ENCODE data around the gene ISM2.

The ISM2 gene

GRCh38 chr14:77459072-77459723 is 39.4 kb downstream of the ISM2 start:
- peak; percentile 32 to 60 for DNase-seq

GRCh38 chr14:77458249-77458950 is 40.2 kb downstream of the ISM2 start:
- DNase-seq = peak in 1 of 2 donors; percentile 8

GRCh38 chr14:77457522-77458248 is 40.9 kb downstream of the ISM2 start, which contains the start of the genes AHSA1 and VIPAS39:
AHSA1 (plus strand) TSS chr14:77458093; CDS start chr14:77458190, 97 bp downstream.
VIPAS39 (minus strand) TSS chr14:77457601; CDS start chr14:77454102, 3,499 bp downstream.
- DNase-seq = peak; percentile 95 to 99

GRCh38 chr14:77457115-77457521 is 41.5 kb downstream of the ISM2 start:
- DNase-seq = no peak

- no peak for DNase-seq
Observed at GRCh38 chr14:77455966-77456640, 42.5 kb downstream of the ISM2 start.

GRCh38 chr14:77442196-77442595 is 56.4 kb downstream of the ISM2 start:
- DNase-seq = no peak

GRCh38 chr14:77439861-77440260 is 58.8 kb downstream of the ISM2 start:
- DNase-seq = no peak

GRCh38 chr14:77438596-77438995 is 60.0 kb downstream of the ISM2 start:
- no peak for DNase-seq

GRCh38 chr14:77436042-77436441 is 62.6 kb downstream of the ISM2 start:
- no peak for DNase-seq

GRCh38 chr14:77426396-77426795 is 72.2 kb downstream of the ISM2 start:
- no peak for DNase-seq

- no peak for DNase-seq
Observed at GRCh38 chr14:77424862-77425261, 73.8 kb downstream of the ISM2 start.
